ENCODE data around the gene UTP14C.

Gene UTP14C

GRCh38 chr13:51988988-51989618, 35.4 kb upstream of the UTP14C start:
- Histone ChIP-seq H3K27ac (no peak overlapping the region), H3K27me3 (ENCODE audit: insufficient read depth, low read depth) (no peaks in the 10 kb centered on the region), H3K79me2 (ENCODE audit: insufficient read depth, low read depth) (no peaks in the 10 kb centered on the region), H3K4me2 (no peak overlapping the region), H4K20me1 (ENCODE audit: insufficient read depth) (no peaks in the 10 kb centered on the region), H3K4me3 (IDR thresholded peaks at IDR 0.05; ENCODE audit: insufficient read depth, low read depth, low read length) (no peak overlapping the region), H3K4me1 (ENCODE audit: low read depth, poor library complexity, severe bottlenecking) (no peaks in the 10 kb centered on the region), H3K9ac (no peak overlapping the region), H3K36me3 (ENCODE audit: insufficient read depth) (no peaks in the 10 kb centered on the region), H2AFZ (ENCODE audit: low read depth) (no peak overlapping the region)
- no peak for TF ChIP-seq CTCF (conservative IDR thresholded peaks at IDR 0.05; ENCODE audit: low read depth, low read length)

GRCh38 chr13:51993713-51994112, 30.8 kb upstream of the UTP14C start:
- no peak overlapping the region for H3K27ac ChIP-seq
- no peak for TF ChIP-seq CTCF (conservative IDR thresholded peaks at IDR 0.05; ENCODE audit: low read depth, low read length)

GRCh38 chr13:51995677-51996551, 28.6 kb upstream of the UTP14C start:
- Histone ChIP-seq H3K4me2 (no peak overlapping the region), H3K27me3 (ENCODE audit: insufficient read depth, low read depth) (no peaks in the 10 kb centered on the region), H3K27ac (no peak overlapping the region), H3K4me3 (IDR thresholded peaks at IDR 0.05; ENCODE audit: insufficient read depth, low read depth, low read length) (no peak overlapping the region), H2AFZ (ENCODE audit: low read depth) (no peak overlapping the region), H3K36me3 (ENCODE audit: insufficient read depth) (no peaks in the 10 kb centered on the region), H3K9ac (no peak overlapping the region), H4K20me1 (ENCODE audit: insufficient read depth) (no peaks in the 10 kb centered on the region), H3K4me1 (ENCODE audit: low read depth, poor library complexity, severe bottlenecking) (no peaks in the 10 kb centered on the region), H3K79me2 (ENCODE audit: insufficient read depth, low read depth) (no peaks in the 10 kb centered on the region)
- no peak for TF ChIP-seq CTCF (conservative IDR thresholded peaks at IDR 0.05; ENCODE audit: low read depth, low read length)

More at GRCh38 chr13:51993713-51994112, 30.8 kb upstream of the UTP14C start:
- Histone ChIP-seq H3K4me1 (ENCODE audit: low read depth, poor library complexity, severe bottlenecking) (no peaks in the 10 kb centered on the region), H3K9ac (no peak overlapping the region), H2AFZ (ENCODE audit: low read depth) (no peak overlapping the region), H3K27me3 (ENCODE audit: insufficient read depth, low read depth) (no peaks in the 10 kb centered on the region), H4K20me1 (ENCODE audit: insufficient read depth) (no peaks in the 10 kb centered on the region), H3K4me3 (IDR thresholded peaks at IDR 0.05; ENCODE audit: insufficient read depth, low read depth, low read length) (no peak overlapping the region), H3K79me2 (ENCODE audit: insufficient read depth, low read depth) (no peaks in the 10 kb centered on the region), H3K36me3 (ENCODE audit: insufficient read depth) (no peaks in the 10 kb centered on the region), H3K4me2 (no peak overlapping the region)

- H3K27me3 ChIP-seq (ENCODE audit: insufficient read depth, low read depth), result no peaks in the 10 kb centered on the region
- H3K4me2 ChIP-seq, result no peak overlapping the region
- no peak overlapping the region for H3K9ac ChIP-seq
- TF ChIP-seq CTCF (conservative IDR thresholded peaks at IDR 0.05; ENCODE audit: low read depth, low read length), result no peak
- no peak overlapping the region for H2AFZ ChIP-seq (ENCODE audit: low read depth)
- H3K4me1 ChIP-seq (ENCODE audit: low read depth, poor library complexity, severe bottlenecking), result peaks cover 4% of the 10 kb centered on the region
- no peaks in the 10 kb centered on the region for H4K20me1 ChIP-seq (ENCODE audit: insufficient read depth)
- no peak overlapping the region for H3K4me3 ChIP-seq (IDR thresholded peaks at IDR 0.05; ENCODE audit: insufficient read depth, low read depth, low read length)
- H3K79me2 ChIP-seq (ENCODE audit: insufficient read depth, low read depth), result no peaks in the 10 kb centered on the region
- H3K27ac ChIP-seq, result no peak overlapping the region
- H3K36me3 ChIP-seq (ENCODE audit: insufficient read depth), result no peaks in the 10 kb centered on the region
These were observed 27.9 kb upstream of the UTP14C start for GRCh38 chr13:51996641-51997040.

Measured in KMS-11 (cell line).